ENCODE measurements around the gene SCART1. TPM values are rescaled to one million over a fixed set of nuclear protein-coding genes. Genes with fewer than 3 reads are reported as not detected.

The SCART1 gene
- polyA plus RNA-seq, 3 donors from 2014 or later: 0.20 to 0.74 TPM; not detected in 1

DNA sequence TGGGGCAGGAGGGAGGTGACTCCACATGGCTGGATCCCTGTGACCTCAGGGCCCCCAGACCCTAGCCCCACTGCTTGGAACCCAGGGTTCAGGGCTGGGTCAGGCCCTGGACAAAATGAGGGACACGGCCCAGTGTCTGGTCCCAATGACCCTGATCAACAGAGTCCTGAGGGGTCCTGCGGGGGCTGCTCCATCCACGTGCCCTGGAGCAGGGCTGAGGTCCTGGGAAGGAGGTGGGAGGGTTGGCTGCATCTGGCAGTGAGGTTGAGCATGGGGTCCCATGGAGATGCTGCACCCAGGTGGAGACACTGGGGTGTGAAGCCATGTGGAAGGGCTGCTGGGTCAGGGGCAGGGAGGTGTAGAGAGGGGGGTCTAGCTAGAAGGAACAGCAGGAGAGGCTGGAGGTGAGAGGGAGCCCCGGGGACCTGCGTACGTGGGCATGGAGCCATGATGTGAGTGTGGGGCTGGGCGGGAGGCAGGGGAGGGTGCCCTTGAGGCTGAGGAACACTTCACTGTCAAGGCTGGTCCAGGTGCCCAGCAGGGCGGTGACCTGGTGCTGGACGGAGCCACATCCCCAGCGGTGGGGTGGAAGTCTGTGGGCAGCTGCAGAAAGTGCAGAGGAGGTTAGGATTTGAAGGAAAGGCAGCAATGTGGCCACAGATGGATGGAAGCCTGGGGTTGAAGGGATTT, 604 bp downstream of the SCART1 start:
- H3K27ac Mint-ChIP-seq: no peak overlapping the region

DNA sequence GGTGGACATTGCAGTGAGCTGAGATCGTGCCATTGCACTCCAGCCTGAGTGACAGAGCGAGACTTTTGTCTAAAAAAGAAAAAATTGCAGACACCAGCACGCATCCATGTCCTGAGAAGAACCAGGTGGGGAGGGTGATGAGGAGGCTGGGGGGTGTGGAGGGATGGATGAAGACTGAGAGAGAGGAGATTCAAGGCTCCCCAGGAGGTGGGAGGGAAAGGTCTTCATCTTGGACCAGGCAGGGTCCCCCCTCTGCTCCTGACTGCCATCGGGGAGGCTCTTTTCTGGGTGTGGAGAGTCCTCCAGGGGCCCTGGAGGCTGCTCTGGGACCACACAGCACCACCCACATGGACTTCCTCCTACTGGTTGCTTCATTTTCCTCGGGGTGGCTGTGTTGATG, 1.5 kb downstream of the SCART1 start:
- no peaks in the 10 kb centered on the region for H3K4me1 Mint-ChIP-seq
- H3K9me3 Mint-ChIP-seq: peaks cover 0 to 2% (median 0%) of the 10 kb centered on the region in 6 donors
- H3K27ac Mint-ChIP-seq: no peak overlapping the region
- no peaks in the 10 kb centered on the region for H3K36me3 Mint-ChIP-seq
- no peaks in the 10 kb centered on the region for H3K27me3 Mint-ChIP-seq (ENCODE audit: low read depth in 3 of 3)
- H3K4me3 Mint-ChIP-seq: no peak overlapping the region
- DNase-seq: no peak

More for the DNA sequence above, 604 bp downstream of the SCART1 start:
- H3K27me3 Mint-ChIP-seq (ENCODE audit: low read depth in 3 of 3): peaks cover 0 to 1% (median 0%) of the 10 kb centered on the region in 3 donors
- no peak overlapping the region for H3K4me3 Mint-ChIP-seq
- H3K4me1 Mint-ChIP-seq: no peaks in the 10 kb centered on the region
- no peak for DNase-seq
- H3K36me3 Mint-ChIP-seq: peaks cover 0 to 3% (median 0%) of the 10 kb centered on the region in 3 donors
- H3K9me3 Mint-ChIP-seq: peaks cover 0 to 5% (median 2%) of the 10 kb centered on the region in 6 donors

DNA sequence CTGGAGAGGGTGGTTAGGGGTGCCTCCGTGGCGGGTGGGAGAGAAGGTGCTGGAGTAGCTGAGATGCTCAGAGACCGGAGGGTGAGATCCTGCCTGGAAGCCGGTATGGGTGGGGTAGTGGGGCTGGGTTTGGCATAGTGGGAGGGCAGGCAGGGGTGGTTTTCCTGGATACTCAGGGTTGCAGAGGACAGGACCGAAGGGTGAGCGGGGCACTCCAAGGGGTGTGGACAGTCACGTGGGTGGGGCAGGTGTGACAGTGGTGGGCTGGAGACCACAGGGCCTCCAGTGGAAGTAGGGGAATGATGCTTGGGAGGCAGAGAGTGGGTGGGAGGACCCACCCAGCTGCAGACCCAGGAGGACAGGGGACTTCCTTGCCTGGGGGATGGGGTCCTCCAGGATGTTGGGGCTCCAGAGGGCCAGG, 1.9 kb downstream of the SCART1 start:
- no peaks in the 10 kb centered on the region for H3K27me3 Mint-ChIP-seq (ENCODE audit: low read depth in 3 of 3)
- no peak for DNase-seq
- no peak overlapping the region for H3K4me3 Mint-ChIP-seq
- H3K4me1 Mint-ChIP-seq: no peaks in the 10 kb centered on the region
- H3K36me3 Mint-ChIP-seq: no peaks in the 10 kb centered on the region
- H3K9me3 Mint-ChIP-seq: peaks cover 0 to 2% (median 0%) of the 10 kb centered on the region in 6 donors
- no peak overlapping the region for H3K27ac Mint-ChIP-seq

DNA sequence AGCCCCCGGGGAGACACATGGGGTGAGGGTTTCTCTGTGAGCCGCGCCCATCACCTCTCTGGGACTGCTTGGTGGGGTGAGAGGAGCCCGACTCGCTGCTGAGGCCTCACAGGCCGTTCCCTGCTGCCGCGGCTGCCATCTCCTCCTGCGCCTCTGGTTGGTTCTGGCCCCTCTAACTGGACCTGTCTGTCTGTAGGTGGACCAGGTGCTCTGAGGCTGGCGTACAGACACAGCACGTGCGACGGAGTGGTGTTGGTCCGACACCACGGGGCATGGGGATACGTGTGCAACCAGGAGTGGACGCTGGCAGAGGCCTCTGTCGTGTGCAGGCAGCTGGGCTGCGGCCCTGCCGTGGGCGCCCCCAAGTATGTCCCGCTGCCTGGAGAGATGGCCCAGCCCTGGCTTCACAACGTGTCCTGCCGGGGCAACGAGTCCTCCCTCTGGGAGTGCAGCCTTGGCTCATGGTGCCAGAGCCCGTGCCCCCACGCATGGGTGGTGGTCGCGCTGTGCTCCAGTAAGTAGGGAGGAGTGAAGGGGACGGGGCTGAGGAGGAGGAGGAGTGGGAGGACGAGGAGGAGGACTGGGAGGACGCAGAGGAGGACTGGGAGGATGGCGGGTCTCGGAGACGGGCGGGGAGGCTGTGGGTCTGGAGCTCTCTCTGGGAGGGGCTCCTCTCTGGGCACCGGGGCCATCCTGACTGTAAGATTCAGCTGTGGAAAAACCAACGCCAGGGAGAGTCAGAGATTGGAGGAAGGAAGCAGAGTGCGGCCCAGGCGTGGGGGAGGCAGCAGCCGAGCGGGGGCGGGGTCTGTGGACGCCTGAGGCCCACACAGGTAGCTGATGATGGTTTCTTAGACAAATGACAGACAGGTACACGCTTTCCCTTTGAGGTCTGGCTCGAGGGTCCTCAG, 2.6 kb downstream of the SCART1 start:
- DNase-seq: no peak
- Mint-ChIP-seq H3K36me3 (no peaks in the 10 kb centered on the region), H3K4me1 (no peaks in the 10 kb centered on the region), H3K27me3 (ENCODE audit: low read depth in 3 of 3) (no peaks in the 10 kb centered on the region), H3K9me3 (peaks cover 0 to under 1% (median 0%) of the 10 kb centered on the region in 6 donors), H3K27ac (no peak overlapping the region), H3K4me3 (no peak overlapping the region)

DNA sequence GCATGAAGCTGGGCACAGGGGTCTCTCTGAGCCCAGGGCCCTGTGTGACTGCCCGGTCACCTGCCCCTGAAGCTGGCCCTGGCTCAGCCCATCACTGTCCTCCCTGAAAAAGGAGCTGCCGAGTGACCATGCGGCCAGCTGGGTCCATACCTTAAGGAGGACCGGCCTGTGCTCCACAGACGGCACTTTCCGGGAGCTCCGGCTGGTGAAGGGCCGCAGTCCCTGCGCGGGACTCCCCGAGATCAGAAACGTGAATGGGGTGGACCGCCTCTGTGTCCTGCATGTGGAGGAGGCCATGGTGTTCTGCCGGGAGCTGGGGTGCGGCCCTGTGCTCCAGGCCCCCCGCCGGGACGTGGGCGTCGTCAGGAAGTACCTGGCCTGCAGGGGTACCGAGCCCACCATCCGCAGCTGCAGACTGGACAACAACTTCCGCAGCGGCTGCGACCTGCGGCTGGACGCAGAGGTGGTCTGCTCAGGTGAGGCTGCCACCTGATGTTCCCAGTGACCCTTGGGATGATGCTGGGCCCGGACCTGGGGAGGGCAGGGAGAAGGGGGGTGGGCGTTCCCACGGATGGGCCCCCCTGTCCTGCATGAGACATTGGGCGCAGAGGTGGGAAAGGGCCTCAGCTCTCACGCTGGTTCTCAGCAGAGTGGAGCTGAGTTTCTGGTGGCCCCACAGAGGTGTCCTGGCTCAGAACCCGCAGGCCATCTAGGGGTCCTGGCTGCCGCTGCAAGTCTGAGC, 3.5 kb downstream of the SCART1 start:
- no peak for DNase-seq
- Mint-ChIP-seq H3K9me3 (no peaks in the 10 kb centered on the region), H3K36me3 (no peaks in the 10 kb centered on the region), H3K27me3 (ENCODE audit: low read depth in 3 of 3) (no peaks in the 10 kb centered on the region), H3K4me3 (no peak overlapping the region), H3K27ac (no peak overlapping the region), H3K4me1 (no peaks in the 10 kb centered on the region)

DNA sequence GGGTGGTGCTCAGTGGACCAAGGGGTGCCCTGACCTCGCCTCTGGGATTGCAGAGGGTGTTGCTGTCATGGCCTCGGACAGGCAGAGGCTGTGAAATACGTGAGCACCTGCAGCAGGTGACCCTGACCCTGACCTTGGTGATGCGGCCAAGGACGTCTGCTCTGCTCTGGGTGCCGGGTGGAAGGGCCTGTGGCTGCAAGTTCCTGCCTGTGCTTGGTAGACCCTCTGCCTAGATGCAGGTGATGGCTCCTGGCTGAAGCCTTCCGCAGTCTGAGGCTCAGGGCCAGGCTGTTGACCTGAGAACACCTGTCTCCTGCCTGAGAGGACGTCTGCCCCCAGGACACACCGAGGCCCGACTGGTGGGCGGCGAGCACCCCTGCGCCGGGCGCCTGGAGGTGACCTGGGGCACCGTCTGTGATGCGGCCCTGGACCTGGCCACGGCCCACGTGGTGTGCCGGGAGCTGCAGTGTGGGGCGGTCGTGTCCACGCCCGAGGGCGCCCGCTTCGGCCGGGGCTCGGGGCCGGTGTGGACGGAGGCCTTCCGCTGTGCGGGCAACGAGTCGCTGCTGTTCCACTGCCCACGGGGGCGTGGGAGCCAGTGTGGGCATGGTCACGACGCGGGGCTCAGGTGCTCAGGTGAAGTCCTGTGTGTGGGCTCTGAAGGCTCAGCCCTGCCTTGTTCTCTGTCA, 4.4 kb downstream of the SCART1 start:
- no peaks in the 10 kb centered on the region for H3K4me1 Mint-ChIP-seq
- peak overlapping the region in 1 of 5 donors; percentile 50 for H3K4me3 Mint-ChIP-seq
- no peaks in the 10 kb centered on the region for H3K9me3 Mint-ChIP-seq
- H3K27me3 Mint-ChIP-seq (ENCODE audit: low read depth in 3 of 3): no peaks in the 10 kb centered on the region
- no peak overlapping the region for H3K27ac Mint-ChIP-seq
- H3K36me3 Mint-ChIP-seq: no peaks in the 10 kb centered on the region
- DNase-seq: no peak

DNA sequence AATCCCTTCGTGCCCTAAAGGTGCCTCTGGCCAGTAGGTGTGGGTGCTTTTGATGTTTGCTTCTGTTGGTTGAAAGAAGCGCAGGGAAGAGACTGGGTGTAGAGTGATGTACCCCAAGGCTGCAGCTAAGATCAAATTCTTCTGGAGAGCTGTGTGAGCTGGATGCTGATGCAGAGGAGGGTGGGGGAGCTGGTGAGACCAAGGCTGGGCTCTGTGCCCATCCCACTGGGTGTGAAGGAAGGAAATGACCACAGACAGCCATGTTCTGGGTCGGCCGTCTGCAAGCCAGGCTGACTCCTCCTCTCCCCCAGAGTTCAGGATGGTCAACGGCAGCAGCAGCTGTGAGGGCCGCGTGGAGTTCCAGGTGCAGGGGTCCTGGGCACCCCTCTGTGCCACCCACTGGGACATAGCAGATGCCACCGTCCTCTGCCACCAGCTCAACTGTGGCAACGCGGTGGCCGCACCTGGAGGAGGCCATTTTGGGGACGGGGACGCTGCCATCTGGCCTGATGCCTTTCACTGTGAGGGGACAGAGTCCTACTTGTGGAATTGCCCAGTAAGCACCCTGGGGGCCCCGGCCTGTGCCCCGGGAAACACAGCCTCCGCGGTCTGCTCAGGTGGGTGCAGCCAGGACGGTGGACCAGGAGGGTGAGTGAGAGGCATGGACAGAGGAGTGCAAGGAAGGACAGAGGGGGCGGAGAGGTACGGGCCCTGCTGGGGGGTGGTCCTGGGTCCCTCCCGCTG, 5.1 kb downstream of the SCART1 start:
- no peaks in the 10 kb centered on the region for H3K27me3 Mint-ChIP-seq (ENCODE audit: low read depth in 3 of 3)
- no peak overlapping the region for H3K27ac Mint-ChIP-seq
- no peaks in the 10 kb centered on the region for H3K4me1 Mint-ChIP-seq
- H3K4me3 Mint-ChIP-seq: peak overlapping the region in 2 of 5 donors; percentile 33 to 50
- H3K36me3 Mint-ChIP-seq: no peaks in the 10 kb centered on the region
- DNase-seq: no peak
- H3K9me3 Mint-ChIP-seq: no peaks in the 10 kb centered on the region

DNA sequence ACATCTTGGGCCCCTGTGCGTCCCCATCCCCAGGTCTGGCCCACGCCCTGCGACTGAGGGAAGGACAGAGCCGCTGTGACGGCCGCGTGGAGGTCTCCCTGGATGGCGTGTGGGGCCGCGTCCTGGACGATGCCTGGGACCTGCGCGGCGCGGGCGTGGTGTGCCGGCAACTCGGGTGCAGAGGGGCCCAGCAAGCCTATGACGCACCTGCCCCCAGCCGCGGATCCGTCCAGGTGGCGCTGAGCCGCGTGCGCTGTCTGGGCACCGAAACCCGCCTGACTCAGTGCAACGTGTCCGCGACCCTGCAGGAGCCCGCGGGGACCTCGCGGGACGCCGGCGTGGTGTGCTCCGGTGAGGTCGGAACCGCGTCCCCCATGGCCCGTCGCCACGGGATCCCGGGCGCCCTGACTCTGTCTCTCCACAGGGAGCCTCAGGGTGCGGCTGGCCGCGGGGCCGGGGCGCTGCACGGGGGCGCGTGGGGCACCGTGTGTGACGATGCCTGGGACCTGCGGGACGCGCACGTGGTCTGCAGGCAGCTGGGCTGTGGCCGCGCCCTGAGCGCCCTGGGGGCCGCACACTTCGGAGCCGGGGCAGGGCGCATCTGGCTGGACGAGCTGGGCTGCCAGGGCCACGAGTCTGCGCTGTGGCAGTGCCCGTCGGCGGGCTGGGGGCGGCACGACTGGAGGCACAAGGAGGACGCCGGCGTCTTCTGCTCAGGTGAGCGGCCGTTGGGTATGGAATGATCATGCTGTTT, 5.9 kb downstream of the SCART1 start:
- no peak for DNase-seq
- Mint-ChIP-seq H3K27ac (no peak overlapping the region), H3K36me3 (no peaks in the 10 kb centered on the region), H3K27me3 (ENCODE audit: low read depth in 3 of 3) (no peaks in the 10 kb centered on the region), H3K4me1 (no peaks in the 10 kb centered on the region), H3K4me3 (no peak overlapping the region), H3K9me3 (no peaks in the 10 kb centered on the region)

DNA sequence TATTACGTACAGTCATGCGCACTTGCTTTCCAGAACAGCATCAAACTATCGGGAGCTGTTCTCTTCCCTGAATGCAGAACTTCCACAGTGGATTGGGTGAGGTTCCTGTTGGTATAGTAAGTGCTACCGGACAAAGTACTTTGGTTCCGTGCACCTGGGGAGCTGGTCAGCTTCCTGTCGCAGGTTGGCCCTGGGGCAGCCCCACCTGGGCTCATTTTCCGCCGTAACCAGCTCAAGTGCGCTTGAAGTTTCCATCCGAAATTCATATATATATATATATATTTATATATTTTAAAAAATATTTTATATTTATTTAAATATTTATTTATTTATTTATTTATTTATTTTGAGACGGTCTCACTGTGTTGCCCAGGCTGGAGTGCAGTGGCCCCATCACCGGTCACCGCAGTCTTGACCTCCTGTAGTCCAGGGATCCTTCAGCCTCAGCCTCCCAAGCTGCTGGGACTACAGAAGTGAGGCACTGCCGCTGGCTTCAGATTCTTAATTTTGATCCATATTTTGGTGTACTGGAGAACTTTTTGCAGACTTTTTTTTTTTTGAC, 6.5 kb downstream of the SCART1 start:
- Mint-ChIP-seq H3K4me3 (no peak overlapping the region), H3K27me3 (ENCODE audit: low read depth in 3 of 3) (no peaks in the 10 kb centered on the region), H3K9me3 (no peaks in the 10 kb centered on the region), H3K4me1 (no peaks in the 10 kb centered on the region), H3K36me3 (no peaks in the 10 kb centered on the region), H3K27ac (no peak overlapping the region)
- DNase-seq: no peak

DNA sequence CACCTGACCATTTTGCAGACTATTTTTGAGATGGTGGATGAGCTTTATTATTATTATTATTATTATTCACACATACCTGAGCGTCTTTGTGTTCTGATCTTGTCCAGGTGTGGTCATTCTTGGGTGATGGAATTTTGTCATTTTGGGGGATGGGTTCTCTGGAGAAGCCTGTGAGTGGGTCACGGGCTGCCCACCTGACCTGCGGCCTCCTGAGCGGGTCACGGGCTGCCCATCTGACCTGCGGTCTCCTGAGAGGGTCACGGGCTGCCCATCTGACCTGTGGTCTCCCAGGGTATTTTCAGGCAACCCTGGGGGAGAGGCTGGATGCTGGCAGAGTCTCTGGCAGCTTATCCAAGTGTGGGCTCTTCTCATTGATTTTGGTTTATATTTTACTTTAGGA, 7.3 kb downstream of the SCART1 start:
- H3K9me3 Mint-ChIP-seq: no peaks in the 10 kb centered on the region

DNA sequence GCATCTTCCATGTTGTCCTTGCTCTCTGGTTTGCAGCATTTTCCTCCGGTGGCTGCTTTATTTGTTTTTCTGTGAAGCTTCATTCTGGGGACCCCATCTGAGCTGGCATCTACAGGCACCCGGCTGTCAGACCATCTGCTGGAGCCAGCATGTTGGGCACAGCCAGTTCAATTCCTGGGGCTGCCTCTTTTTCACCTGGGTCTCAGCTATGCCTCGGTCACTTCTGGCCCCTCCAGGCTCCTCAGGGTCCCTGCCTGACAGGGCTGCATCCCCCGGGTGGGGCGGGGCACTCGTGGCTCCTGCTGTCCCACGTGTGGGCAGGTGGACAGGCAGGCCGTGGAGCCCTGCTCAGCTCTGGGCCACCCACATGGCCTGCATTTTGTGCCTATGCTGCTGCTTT, 8.1 kb downstream of the SCART1 start:
- Mint-ChIP-seq H3K27ac (no peak overlapping the region), H3K4me3 (no peak overlapping the region), H3K27me3 (ENCODE audit: low read depth in 3 of 3) (no peaks in the 10 kb centered on the region), H3K9me3 (peaks cover 0 to 2% (median 0%) of the 10 kb centered on the region in 6 donors), H3K4me1 (no peaks in the 10 kb centered on the region), H3K36me3 (no peaks in the 10 kb centered on the region)
- no peak for DNase-seq

More for the DNA sequence above, 7.3 kb downstream of the SCART1 start:
- H3K4me3 Mint-ChIP-seq: no peak overlapping the region
- H3K36me3 Mint-ChIP-seq: no peaks in the 10 kb centered on the region
- no peak for DNase-seq
- H3K4me1 Mint-ChIP-seq: no peaks in the 10 kb centered on the region
- no peaks in the 10 kb centered on the region for H3K27me3 Mint-ChIP-seq (ENCODE audit: low read depth in 3 of 3)
- H3K27ac Mint-ChIP-seq: no peak overlapping the region
